Esophagus muscularis mucosa (tissue), 4 donors: ENCODE results near the gene ILDR1.

Experiments
- CTCF ChIP-seq, 3 experiments: fragments of 200-600 bp in 2 of 3; fragments of 450-650 bp in 1 of 3; sonication (generic) in 2 of 3; IDR thresholded peaks; one replicate each; pipeline ENCODE4 v1.5.1; 2017 to 2019; ENCODE audit warnings: antibody characterized with exemption in 3 of 3, mild to moderate bottlenecking in 2 of 3, moderate library complexity in 1 of 3
- EP300 ChIP-seq: sonication (generic); formaldehyde crosslinking; IDR thresholded peaks from one replicate; pipeline ENCODE4 v1.6.1; 2017; ENCODE audit warnings: antibody characterized with exemption
- POLR2A ChIP-seq: fragments of 450-650 bp; IDR thresholded peaks from one replicate; pipeline ENCODE4 v1.6.1; 2017; ENCODE audit warnings: antibody characterized with exemption, moderate library complexity, mild to moderate bottlenecking, low read depth
- POLR2AphosphoS5 ChIP-seq, 2 donors: sonication (generic); formaldehyde crosslinking; IDR thresholded peaks; one replicate each; pipeline ENCODE4 v1.6.1; 2017; ENCODE audit warnings: antibody characterized with exemption in 2 of 2

GRCh38 chr3:121943431-121943830, 78.6 kb downstream of the ILDR1 start:
- no peak for TF ChIP-seq CTCF (IDR thresholded peaks at IDR 0.05)
- TF ChIP-seq POLR2AphosphoS5 (IDR thresholded peaks at IDR 0.05): no peak
- TF ChIP-seq EP300: no peak
- no peak for TF ChIP-seq POLR2A
